Bone marrow (tissue), 2 donors: ENCODE data around the gene DNAH10.
"Not testable (repeated sequence)": the region's sequence is repeated elsewhere in the genome, so short reads cannot be mapped to it uniquely, and the experiment has no call there.

Experiments
- DNase-seq, 2 donors: peaks; one replicate each; lab custom pipeline; 2025; lab: John Stamatoyannopoulos, UW

Gene DNAH10

GRCh38 chr12:123789422-123789821 lies 27.3 kb downstream of the DNAH10 start:
- DNase-seq = not testable (repeated sequence)

GRCh38 chr12:123790905-123791467 lies 28.9 kb downstream of the DNAH10 start:
- DNase-seq = no peak

GRCh38 chr12:123794027-123794426 lies 31.9 kb downstream of the DNAH10 start:
- no peak for DNase-seq

GRCh38 chr12:123798518-123798917 lies 36.4 kb downstream of the DNAH10 start:
- no peak for DNase-seq

- DNase-seq = no peak
These were observed 37.1 kb downstream of the DNAH10 start for GRCh38 chr12:123799227-123799626.

GRCh38 chr12:123801573-123802178 lies 39.6 kb downstream of the DNAH10 start:
- peak in 1 of 2 donors; percentile 2 for DNase-seq

- no peak for DNase-seq
These were observed 43.1 kb downstream of the DNAH10 start for GRCh38 chr12:123805173-123805572.

GRCh38 chr12:123807002-123807401 lies 44.9 kb downstream of the DNAH10 start:
- DNase-seq = no peak

GRCh38 chr12:123807670-123808069 lies 45.6 kb downstream of the DNAH10 start:
- no peak for DNase-seq

GRCh38 chr12:123808167-123808566 lies 46.1 kb downstream of the DNAH10 start:
- no peak for DNase-seq

GRCh38 chr12:123813349-123813748 lies 51.2 kb downstream of the DNAH10 start:
- no peak for DNase-seq

- no peak for DNase-seq
These were observed 53.9 kb downstream of the DNAH10 start for GRCh38 chr12:123815968-123816367.

- DNase-seq = no peak
These were observed 54.9 kb downstream of the DNAH10 start for GRCh38 chr12:123816896-123817537.

GRCh38 chr12:123822804-123823203 lies 60.7 kb downstream of the DNAH10 start:
- DNase-seq = no peak

GRCh38 chr12:123828120-123828519 lies 66.0 kb downstream of the DNAH10 start:
- no peak for DNase-seq

GRCh38 chr12:123828854-123829547 lies 66.9 kb downstream of the DNAH10 start:
- no peak for DNase-seq

GRCh38 chr12:123829561-123829960 lies 67.5 kb downstream of the DNAH10 start:
- no peak for DNase-seq

- DNase-seq = no peak
These were observed 68.6 kb downstream of the DNAH10 start for GRCh38 chr12:123830675-123831074.

GRCh38 chr12:123832052-123832451 lies 70.0 kb downstream of the DNAH10 start:
- no peak for DNase-seq

GRCh38 chr12:123833830-123834229 lies 71.7 kb downstream of the DNAH10 start:
- no peak for DNase-seq

- DNase-seq = no peak
These were observed 72.7 kb downstream of the DNAH10 start for GRCh38 chr12:123834845-123835244.

GRCh38 chr12:123836292-123836691 lies 74.2 kb downstream of the DNAH10 start:
- no peak for DNase-seq

GRCh38 chr12:123839826-123840225 lies 77.7 kb downstream of the DNAH10 start:
- no peak for DNase-seq
